NCI-H1417 (cell line): Measurements from ENCODE around the gene MACO1.
A peak's percentile ranks its signal among the peaks of the same experiment; 100 is the strongest.

Experiments
- DNase-seq, 3 experiments: peaks; one replicate each; lab custom pipeline; 2025; lab: John Stamatoyannopoulos, UW

The MACO1 gene

DNA sequence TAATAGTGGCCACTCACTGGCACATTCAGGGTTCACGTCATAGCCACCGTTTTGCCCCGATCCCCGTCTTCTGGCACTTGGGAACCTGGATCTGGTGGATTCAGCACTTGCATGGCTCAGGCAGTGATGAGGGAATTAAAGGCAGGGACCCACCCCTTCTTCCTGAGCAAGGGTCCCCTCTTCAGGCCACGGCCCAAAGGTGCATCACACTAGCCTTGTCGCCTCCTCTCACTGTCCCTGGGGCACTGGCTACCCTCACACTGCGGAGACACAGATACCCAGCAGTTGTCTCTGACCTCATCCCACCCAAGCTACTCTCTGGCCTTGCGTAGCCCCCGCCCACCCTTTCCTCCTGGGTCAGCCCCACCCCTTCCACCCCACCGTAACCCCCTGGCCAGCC lies 92.8 kb downstream of the MACO1 start:
- peak in 2 of 3 experiments; percentile 10 to 42 for DNase-seq

DNA sequence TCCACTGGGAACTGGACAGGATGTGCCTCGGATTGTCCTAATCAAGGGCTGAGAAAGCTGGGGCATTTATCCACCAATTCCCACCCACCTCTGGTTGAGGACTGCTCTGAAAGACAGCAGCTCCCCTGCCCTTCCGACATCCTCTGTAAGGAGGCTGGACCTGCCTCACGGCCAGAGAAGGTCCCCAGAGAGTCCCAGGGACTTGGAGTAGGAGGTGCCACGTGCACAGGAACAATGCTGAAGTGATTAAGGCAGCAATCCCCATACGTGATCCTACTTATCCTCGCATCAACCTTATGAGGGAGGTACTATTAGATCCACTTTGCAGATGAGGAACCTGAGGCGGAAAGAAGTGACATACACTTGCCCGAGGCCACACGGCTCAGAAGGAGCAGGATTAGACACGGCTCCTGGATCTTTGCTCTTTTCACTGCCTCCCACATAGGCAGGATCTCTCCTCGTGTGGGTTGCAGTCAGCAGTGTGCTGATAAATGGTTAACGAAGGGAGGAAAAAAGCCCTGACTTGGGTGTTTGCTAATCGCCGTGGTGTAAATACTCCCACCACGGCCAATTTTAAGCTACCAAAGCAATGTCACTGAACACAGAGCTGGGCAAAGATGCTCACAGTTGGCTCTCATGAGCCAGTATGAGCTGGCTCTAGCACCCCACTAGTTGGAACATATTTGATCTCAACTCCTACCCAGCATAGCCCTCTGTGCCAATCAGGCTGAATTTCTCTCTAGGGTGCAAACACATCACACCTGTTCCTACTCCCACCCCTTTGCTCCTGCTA lies 94.1 kb downstream of the MACO1 start:
- no peak for DNase-seq

DNA sequence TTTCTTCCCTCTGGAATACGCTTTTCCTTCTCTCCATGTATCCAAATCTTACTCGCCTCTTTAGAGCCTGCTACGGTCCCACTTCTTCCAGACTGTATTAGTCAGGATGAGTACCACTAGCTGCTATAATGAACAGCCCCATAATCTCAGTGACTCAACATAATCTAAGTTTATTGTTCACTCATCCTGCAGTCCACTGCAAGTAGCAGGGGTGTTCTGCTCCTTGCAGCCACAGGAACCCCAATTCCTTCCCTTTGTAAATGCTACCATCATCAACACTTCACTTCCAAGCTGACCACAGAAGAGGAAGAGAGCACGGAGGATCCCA lies 94.6 kb downstream of the MACO1 start:
- DNase-seq, result no peak

DNA sequence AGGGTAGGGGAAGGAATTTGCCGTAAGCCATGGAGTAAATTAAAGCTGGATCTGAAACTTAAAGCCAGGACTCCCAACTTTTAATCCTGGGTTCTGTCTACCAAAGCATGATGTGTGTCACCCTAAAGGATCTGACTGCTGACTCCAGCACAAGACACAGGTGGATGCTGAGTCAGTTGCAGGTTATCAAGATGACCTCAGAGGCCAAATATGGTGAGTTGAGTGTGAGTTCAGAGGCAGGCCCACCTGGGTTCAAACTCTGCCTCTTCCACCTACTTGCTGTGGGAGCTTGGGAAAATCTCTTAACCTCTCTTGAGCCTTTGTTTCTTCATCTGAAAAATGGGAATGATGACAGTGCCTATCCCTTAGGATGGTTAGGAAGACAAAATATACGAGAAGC lies 96.1 kb downstream of the MACO1 start:
- DNase-seq, result no peak

DNA sequence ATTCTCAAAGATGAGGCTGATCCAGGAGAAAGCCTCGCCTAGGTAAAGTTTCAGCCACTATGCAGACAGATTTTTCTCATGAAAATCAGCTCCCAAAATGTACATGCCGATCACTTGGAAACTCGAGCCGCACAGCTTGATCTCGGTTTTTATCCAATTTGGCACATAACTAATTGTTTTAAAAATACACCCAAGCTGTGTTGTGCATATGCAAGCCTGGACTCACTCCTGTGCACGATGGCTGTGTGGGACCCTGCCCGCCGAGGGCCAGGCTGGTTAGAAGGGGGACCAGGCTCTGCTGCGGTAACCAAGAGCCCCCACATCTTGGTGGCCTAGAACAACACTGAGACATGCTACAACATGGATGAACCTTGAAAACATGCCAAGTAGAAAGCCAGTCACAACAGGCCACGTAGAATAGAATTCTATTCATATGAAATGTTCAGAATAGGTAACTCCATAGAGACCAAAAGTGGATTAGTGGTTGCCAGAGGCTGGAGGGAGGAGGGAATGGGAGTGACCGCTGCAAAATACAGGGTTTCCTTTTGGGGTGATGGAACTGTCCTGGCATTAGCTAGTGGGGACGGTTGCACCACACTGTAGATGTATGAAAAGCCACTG lies 96.6 kb downstream of the MACO1 start:
- DNase-seq, result no peak

DNA sequence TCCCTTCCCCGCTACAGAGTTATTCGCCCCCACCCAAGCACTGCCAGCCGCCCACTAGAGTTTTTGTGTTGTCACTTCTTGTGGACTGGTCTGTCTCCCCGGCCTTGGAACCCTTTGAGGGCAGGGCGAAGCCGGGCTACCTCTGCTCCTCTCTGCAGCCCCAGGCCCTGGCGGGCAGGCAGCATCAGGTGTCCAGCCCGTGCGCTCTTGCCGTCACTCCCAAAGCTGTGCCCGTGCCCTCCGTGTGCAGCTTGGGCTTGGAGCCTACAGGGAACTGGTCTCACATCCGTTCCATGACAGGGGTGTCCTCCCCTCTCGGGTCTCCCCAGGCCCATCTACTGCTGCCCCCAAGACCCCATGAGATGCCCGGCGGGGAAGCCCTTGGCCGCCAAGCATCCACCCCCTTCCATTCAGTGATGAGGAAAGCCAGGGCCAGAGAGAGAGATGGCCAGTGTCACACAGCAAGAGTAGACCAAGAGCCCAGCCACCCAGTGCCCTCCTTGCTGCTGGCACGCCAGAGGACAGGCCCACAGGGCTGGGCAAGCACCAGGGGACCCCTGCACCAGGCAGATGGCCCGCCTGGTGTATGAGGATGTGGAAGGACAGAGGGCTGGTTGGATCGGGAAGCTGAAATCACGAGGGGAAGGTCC lies 97.4 kb downstream of the MACO1 start:
- no peak for DNase-seq

DNA sequence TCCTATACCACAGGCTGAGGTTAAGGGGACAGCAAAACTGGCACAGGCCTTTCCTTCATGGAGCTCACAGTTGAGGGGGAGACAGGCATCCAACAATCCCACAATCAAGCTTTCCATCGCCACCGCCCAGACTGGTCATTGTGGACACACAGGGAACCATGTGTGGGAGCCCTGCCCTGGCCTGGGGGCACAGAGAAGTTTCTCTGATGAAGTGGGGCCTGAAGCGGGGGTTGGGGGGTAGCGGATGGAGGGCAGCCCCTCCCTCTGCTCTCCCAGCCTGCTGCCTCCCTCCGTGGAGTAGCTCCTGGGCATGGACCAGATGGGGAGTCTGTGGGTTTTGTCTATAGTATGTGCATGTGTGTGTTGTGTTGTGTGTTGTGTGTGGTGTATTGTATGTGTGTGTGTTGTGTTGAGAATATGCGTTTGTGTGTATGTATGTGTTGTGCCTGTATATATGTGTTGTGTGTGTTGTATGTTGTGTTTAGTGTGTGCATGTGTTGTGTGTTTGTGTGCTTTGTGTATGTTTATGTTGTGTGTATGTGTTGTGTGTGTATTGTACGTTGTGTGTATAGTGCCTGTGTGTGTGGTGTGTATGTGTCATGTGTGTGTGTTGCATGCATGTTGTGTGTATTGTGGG lies 98.3 kb downstream of the MACO1 start:
- DNase-seq, result no peak

DNA sequence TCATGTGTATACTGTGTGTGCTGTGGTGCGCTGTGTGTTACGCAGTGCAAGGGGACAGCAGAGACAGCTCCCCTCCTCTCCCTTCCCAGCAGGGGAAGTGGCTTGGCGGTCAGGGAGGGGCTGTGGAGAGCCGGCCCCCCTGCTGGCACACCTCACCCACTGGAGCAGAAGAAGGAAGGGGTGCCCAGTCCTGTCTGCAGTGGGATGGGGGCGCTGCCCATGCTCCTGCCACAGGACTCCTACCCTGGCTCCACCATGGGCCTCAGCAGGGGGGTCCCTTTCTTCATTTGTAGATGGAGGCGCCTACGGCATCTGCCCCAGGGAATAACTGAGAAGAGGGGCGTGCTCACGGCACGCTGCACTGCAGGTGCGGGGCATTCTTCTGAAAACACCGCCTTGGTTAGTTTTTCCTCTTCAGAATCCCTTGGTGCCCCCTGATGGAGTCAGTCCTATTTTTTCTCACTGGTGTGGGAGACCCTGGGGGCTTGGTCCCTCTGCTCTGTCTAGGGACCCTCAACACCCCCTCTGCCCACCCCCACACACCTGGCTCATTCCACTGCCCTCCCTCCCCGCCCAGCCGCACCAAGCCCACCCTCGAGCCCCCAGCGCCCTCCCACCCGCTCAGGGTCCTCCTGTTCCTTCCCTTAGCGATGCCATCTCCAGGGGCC lies 99.0 kb downstream of the MACO1 start:
- peak in 1 of 3 experiments; percentile 22 for DNase-seq

DNA sequence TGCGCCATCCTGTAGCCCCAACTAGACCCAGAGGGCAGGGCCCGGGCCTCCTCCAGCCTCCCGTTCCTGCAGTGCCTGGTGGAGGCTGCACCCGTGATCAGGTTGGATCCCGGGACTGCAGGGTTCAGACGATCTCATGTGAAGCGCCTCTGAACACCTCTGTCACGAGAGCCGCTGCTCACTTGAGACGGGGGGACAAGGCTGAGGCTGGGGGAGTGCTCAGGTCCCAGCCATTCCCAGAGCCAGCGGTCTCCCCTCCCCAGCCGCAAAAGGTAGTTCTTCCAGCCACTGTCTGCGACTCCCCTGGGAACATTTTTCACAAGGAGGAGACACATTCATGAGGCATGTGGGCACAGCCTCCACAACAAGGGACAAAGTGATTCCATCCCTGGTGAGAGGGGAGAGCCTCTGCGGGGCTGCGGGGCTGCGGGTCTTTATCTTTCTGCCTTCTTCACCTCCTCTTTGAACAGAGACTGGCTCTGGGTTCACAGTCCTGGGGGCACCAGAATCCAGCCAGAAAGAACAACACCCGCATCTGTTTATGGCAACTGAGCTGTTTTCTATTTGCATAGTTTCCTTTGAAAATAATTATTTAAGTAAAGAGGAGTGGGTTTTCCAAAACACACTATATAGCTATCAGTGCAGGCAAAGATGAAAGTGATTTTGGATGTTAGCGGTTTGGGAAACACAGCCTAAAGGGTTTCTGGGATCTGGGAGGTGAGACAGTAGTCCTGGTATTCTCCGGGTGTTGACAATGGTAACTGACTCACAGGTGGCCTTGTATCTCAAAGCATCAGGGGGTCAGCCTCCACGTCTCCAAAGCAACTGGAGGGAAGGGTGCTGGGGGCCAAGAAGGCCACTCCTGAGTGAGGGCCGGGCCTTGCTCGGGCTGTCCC lies 99.7 kb downstream of the MACO1 start:
- DNase-seq, result no peak

DNA sequence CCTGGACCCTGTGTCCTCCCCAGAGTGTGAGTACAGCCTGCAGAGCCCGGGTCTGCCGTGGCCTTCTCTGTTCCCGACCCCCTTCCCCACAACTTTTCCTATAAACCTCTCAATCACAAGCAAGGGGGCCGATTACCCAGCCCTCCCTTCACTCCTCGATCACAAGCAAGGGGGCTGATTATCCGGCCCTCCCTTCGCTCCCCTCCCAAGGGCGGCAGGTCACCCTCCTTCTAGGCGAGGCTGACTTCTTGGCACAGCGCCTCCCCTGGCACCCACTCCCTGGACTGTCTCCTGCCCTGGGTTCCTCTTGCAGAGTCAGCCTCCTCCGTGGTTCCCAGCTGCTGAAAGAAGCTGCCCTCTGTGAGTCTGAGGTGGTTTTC lies 100.4 kb downstream of the MACO1 start:
- no peak for DNase-seq

DNA sequence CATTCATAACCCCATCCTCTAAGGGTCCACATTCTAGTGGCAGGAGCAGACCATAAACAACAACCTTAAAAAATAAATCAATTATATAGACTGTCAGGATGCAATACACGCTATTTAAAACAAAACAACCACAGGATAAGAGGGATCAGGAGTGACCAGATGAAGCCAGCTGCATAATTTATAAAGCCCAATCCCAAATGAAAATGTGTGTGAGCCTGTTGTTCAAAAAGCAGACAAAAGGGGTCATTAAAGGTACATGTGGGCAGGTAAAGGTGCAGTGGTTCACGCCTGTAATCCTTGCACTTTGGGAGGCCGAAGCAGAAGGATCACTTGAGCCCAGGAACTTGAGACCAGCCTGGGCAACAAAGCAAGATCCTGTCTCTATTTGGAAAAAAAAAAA lies 102.3 kb downstream of the MACO1 start:
- DNase-seq, result no peak

DNA sequence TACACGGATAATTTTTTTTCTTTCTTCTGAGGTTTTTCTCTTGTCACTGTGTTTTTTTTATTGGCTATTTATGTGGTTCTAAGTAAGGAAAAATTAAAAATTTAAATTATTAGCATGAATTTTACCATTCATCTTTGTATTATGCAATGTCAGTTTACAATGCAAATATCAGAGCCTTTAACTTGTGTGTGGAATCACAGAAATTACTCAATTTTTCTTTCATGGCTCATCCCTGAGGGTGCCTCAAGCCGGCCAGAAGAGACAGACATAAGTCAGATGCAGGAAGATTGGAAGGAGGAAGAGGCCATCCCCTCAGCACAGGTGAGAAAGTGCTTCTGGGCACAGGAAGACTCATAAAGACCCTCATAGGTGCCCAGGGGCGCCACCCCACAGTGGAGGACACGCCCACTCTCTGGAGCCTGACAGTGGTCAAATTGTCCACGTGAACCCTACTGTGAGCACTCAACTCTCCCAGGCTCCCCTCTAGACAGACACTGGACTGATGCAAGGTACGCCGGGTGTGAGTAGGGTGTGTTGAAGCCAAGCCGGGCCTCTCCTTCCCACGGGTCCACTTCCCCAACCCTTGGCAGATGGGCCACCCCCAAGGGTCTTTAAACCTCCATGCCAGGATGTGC lies 103.2 kb downstream of the MACO1 start:
- no peak for DNase-seq

DNA sequence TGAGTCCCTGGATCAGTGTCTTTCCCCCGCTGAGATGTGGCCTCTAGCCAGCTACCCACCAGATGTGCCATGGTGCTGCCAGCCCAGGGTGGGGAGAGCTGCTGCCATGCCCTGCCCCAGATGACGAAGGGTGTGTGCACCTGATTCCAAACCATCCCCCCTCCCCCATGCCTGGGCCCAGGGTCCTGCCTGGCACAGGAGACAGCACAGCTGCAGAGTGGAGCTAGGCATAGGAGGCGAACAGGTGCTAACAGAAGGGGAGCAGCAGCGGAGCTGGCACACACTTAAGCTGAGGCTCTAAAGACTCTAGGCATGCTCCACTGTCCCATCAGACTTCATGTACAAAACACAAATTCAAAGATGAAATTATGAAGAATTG lies 103.7 kb downstream of the MACO1 start:
- no peak for DNase-seq

DNA sequence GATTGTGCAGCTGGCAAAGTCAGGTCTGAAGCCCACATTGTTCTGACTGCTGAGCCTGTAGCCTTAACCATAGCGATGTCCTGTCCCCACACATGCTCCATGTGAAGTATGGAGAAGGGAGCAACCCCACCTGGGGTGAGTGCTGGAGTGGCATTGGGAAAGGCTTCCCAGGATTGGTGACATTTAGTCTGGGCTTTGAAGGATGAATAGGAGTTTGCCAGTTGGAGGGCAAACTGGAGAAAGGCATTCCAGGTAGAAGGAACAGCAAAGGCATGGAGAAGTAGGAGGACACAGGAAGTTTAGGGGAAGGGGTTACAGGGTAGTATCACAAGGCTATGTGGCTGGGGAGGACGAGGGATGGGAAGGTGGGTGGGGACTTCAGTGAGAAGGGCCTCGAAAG lies 105.4 kb downstream of the MACO1 start:
- no peak for DNase-seq

DNA sequence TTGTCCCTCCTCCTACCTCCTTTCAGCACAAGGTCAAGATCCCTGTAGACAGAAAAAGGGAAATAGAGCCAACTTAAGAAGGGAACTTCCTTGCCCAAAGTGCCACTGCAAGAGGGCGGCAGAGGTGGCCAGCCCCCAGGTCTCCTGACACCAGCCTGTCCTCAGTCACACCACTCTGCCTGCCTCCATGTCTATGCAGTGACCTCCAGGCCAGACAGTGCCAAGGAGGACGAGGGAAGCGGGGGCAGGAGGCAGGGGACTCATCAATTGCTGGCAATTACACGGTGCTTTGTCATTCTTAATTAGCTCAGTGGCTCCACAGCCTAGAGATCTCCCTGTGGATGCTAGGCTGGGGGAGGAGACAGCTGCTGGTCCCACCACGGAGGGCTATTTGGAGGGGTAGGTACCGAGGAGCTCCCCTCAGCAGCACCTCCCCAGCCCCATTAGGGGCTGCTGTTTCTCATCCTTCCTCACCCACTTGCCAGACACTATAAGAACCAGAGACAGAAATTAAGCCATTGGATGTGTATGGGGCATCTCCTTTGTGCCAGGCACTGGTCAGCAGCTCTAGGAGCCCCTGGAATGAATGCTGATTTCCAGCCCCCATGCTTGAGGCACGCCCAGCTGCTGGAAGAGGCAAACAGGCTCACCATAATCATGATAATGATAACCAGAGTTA lies 106.6 kb downstream of the MACO1 start:
- peak in 2 of 3 experiments; percentile 13 to 42 for DNase-seq

DNA sequence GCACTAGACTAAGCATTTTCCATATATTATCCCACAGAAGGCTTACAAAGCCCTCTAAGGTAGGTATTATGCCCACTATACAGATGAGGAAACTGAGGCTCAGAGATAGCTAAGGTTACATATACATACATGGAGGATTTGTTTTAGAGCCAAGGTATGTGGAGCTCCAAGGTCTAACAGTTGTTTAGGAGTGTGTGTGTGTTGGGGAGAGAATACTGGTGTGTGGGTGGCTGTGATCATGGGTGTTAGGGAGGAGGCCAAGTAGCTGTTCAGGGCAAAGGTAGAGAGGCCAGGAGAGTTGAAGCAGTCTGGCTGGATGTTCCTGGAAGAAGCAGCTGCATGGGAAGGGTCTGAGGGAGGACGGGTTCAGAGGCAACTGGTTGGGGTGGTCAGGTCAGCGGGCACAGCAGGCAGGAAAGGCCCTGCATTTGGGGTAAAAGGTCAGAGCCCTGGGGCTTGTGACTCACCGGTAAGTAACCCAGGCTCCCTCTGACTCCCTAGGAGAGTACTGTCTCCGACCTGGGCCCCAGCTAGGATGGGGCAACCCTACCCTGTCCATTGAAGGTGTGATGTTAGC lies 107.6 kb downstream of the MACO1 start:
- DNase-seq, result no peak

DNA sequence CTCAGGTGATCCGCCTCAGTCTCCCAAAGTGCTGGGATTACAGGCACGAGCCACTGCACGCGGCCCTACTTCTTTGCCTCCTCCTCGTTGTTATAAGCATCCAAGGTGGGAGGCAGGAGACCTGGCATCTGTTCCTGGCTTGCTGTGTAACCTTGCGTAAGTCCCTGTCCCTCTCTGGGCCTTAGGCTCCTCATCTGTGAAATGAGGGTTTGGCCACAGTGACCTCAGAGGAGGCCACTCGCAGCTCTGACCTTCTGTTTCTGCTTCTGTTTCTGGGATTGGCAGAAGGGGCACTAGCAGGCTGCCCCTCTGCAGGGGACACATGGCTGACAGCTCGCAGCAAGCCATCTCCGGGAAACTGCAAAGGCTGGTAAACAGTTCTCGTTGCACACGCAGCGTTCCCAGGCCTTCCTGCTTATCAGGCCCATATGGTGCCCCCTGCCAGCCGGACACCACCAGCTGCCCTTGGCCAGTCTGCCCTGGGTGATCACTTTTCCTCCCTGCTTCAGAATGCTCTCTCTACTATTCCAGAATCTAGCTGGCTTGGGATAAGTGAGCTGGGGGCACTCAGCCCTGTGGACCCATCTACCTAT lies 110.1 kb downstream of the MACO1 start:
- no peak for DNase-seq

DNA sequence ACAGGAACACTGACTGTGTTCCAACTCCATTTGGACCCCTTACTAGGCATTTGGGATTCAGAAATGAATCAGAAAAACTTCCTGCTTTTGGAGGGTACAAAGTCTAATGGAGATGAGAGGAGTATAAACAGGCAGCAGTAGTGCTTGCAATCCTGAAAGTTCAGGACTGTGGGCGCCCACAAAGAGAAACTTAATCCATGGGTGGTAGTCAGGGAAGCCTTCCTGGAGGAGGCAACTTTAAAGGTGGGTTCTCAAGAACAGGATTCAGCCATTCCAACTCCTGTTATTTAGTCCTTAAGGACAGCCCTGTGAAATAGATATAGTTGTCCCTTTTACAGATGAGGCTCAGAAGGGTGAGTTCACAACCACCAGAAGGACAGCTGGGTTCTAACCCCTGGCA lies 110.7 kb downstream of the MACO1 start:
- DNase-seq, result no peak

DNA sequence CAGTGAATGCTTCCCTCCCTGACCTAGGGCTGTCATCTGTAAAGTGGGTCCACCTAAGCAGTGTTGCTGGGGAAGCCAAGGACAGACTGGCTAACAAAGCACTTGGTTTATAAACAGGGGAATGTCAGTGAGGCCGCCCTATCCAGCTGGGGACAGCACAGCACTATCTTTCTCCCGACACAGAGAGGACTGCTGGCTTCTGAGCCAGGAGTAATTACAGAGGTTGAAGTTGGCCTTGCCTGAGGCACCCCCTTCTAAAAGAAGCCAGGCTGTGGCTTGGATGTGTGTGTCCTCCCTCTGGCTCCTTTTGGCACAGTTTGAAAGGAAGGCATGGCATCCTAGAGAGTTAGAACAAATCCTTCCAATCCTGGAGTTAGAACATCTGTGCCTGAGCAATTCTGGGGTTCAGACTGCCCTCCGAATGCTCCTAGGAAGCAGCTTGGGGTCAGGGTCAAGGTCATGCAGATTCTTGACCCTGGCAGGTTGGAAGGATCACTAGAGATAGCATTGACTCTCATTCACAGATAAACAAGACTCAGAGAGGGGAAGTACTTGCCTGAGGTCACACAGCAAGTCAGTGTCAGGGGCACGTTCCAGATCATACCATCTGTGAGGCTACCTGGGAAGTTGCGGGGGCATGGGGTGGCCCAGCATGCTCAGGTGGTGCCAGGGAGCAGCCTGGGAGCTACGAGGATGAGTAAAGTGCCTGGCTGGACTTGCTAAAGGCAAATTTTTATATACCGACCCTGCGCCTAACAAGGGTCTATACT lies 111.4 kb downstream of the MACO1 start:
- DNase-seq, result no peak
